K562 (cell line): ENCODE data around the gene ZBTB38. TPM values are rescaled to one million over a fixed set of nuclear protein-coding genes. Genes with fewer than 3 reads are reported as not detected.

Experiments
- ATAC-seq: fragments of 200-7000 bp; cut with Tn5 transposase; 3 replicates; pipeline ENCODE4 v1.9.1; 2020; ENCODE audit warnings: moderate library complexity
- BruUV-seq: library from RNA; stranded (reverse); fragments of 400-500 nt; replicated peaks from 2 replicates; lab custom pipeline; 2021; lab: Mats Ljungman, UMichigan
- CTCF ChIA-PET: fragments of 300-600 bp; formaldehyde crosslinking; extraction: SDS; loops from one replicate; lab custom pipeline; 2021; ENCODE audit warnings: low intra/inter-chr PET ratio; lab: Yijun Ruan, JAX
- POLR2A ChIA-PET: fragments of 300-600, 350-650 bp; sonication (Branson Sonifier 250); formaldehyde crosslinking; extraction: SDS; loops from one replicate; lab custom pipeline; 2021; ENCODE audit warnings: antibody characterized with exemption, inconsistent platforms; lab: Yijun Ruan, JAX
- DNase-seq, 4 experiments: peaks; one replicate each; pipeline versions ENCODE4 v3.0.0 to v3.0.0-alpha.2; 2011 to 2018; ENCODE audit warnings: low spot score in 3 of 4, mixed read lengths in 3 of 4; ENCODE audit errors: extremely low read depth in 1 of 4
- FAIRE-seq: peaks from 2 replicates; lab custom pipeline; 2011; peaks lifted over from hg19 to GRCh38; lab: Jason Lieb, UNC
- H2AFZ ChIP-seq: 2 replicates; pipeline ENCODE4 v1.6.0; 2011; ENCODE audit warnings: low read depth, low read length, control low read depth, inconsistent platforms
- H3K27ac ChIP-seq: fragments of 200-600 bp; 3 replicates; pipeline ENCODE4 v1.8.0; 2011; ENCODE audit warnings: low read depth, mild to moderate bottlenecking, control low read depth, inconsistent platforms, low read length, moderate library complexity, mixed read lengths; ENCODE audit errors: extremely low read depth
- H3K27me3 ChIP-seq, 2 experiments: fragments of 300-600 bp in 1 of 2; 2 replicates in 1 of 2; 3 replicates in 1 of 2; pipeline versions ENCODE4 v1.6.0 to v1.8.0; 2011; ENCODE audit warnings: inconsistent platforms in 2 of 2, low read length in 2 of 2, mild to moderate bottlenecking in 1 of 2, mixed read lengths in 1 of 2, moderate library complexity in 1 of 2; ENCODE audit not compliant: control insufficient read depth in 2 of 2, insufficient read depth in 2 of 2
- H3K36me3 ChIP-seq: fragments of 300-600 bp; 3 replicates; pipeline ENCODE4 v1.8.0; 2011; ENCODE audit warnings: mild to moderate bottlenecking, low read length, inconsistent platforms; ENCODE audit not compliant: control insufficient read depth, insufficient read depth
- H3K4me1 ChIP-seq, 2 experiments: fragments of 200-600 bp in 1 of 2; replicated peaks in 1 of 2; 2 replicates in 1 of 2; 3 replicates in 1 of 2; pipeline versions ENCODE4 v1.5.1 to v1.8.0; 2011; ENCODE audit warnings: inconsistent platforms in 2 of 2, low read length in 2 of 2, mild to moderate bottlenecking in 1 of 2, mixed read lengths in 1 of 2, moderate library complexity in 1 of 2; ENCODE audit not compliant: control insufficient read depth in 2 of 2, insufficient read depth in 2 of 2
- H3K4me2 ChIP-seq: 2 replicates; pipeline ENCODE4 v1.6.1; 2011; ENCODE audit warnings: low read length, control low read depth, inconsistent platforms, mixed read lengths; ENCODE audit not compliant: insufficient read depth
- H3K4me3 ChIP-seq: fragments of 200-600 bp; sonication (generic), shearing (Covaris generic); 2 replicates; pipeline ENCODE4 v1.5.1; 2016; ENCODE audit warnings: control low read depth, inconsistent platforms
- H3K79me2 ChIP-seq: fragments of 200-600 bp; 3 replicates; pipeline ENCODE4 v1.8.0; 2011; ENCODE audit warnings: low read length, inconsistent platforms; ENCODE audit not compliant: control insufficient read depth, insufficient read depth
- H3K9ac ChIP-seq, 2 experiments: 2 replicates each; pipeline versions ENCODE4 v1.6.0 to v1.6.1; 2011; ENCODE audit warnings: low read depth in 2 of 2, low read length in 2 of 2, control low read depth in 1 of 2, inconsistent platforms in 1 of 2, mild to moderate bottlenecking in 1 of 2, mixed read lengths in 1 of 2; ENCODE audit not compliant: insufficient read depth in 1 of 2
- H3K9me1 ChIP-seq: one replicate; pipeline ENCODE4 v1.6.0; 2011; ENCODE audit warnings: inconsistent platforms, mild to moderate bottlenecking, low read length, moderate library complexity; ENCODE audit not compliant: control insufficient read depth, insufficient read depth
- H3K9me3 ChIP-seq: replicated peaks from 2 replicates; pipeline ENCODE4 v1.5.1; 2011; ENCODE audit warnings: low read depth, low read length, inconsistent platforms; ENCODE audit not compliant: control insufficient read depth, insufficient read depth
- H4K20me1 ChIP-seq: replicated peaks from 2 replicates; pipeline ENCODE4 v1.6.1; 2011; ENCODE audit warnings: low read length, inconsistent platforms, mixed read lengths; ENCODE audit not compliant: control insufficient read depth, insufficient read depth
- DDX20 ChIP-seq: fragments of 450-650 bp; IDR thresholded peaks from 2 replicates; pipeline ENCODE4 v1.6.1; 2016; ENCODE audit warnings: missing genetic modification characterization, low read depth, mild to moderate bottlenecking, missing compliant biosample characterization, moderate library complexity
- JUNB ChIP-seq: fragments of 450-650 bp; formaldehyde crosslinking; conservative IDR thresholded peaks from 2 replicates; pipeline ENCODE4 v1.4.0; 2020; ENCODE audit warnings: mild to moderate bottlenecking
- LARP7 ChIP-seq: fragments of 450-650 bp; IDR thresholded peaks from 2 replicates; pipeline ENCODE4 v1.6.1; 2016
- LEF1 ChIP-seq: fragments of 450-650 bp; IDR thresholded peaks from 2 replicates; pipeline ENCODE4 v1.6.1; 2016; ENCODE audit warnings: mild to moderate bottlenecking
- RBM14 ChIP-seq: fragments of 200-400 bp; formaldehyde crosslinking; IDR thresholded peaks from 2 replicates; pipeline ENCODE4 v1.6.1; 2018; ENCODE audit warnings: low read depth, mild to moderate bottlenecking, low read length, moderate library complexity, borderline replicate concordance; ENCODE audit not compliant: insufficient read depth
- RNF2 ChIP-seq: sonication (generic); IDR thresholded peaks from 2 replicates; pipeline ENCODE4 v1.6.1; 2016
- SIX5 ChIP-seq, 2 experiments: IDR thresholded peaks; 2 replicates each; pipeline ENCODE4 v1.6.1; 2011; ENCODE audit warnings: low read length in 2 of 2, borderline replicate concordance in 1 of 2, low read depth in 1 of 2, mild to moderate bottlenecking in 1 of 2, moderate library complexity in 1 of 2; ENCODE audit not compliant: insufficient read depth in 1 of 2
- SMAD4 ChIP-seq: fragments of 250-450 bp; sonication (Bioruptor Pico); conservative IDR thresholded peaks from 2 replicates; pipeline ENCODE4 v1.8.0; 2021; ENCODE audit warnings: inconsistent platforms, mild to moderate bottlenecking, moderate library complexity
- SOX6 ChIP-seq: fragments of 450-650 bp; IDR thresholded peaks from 2 replicates; pipeline ENCODE4 v1.6.1; 2014; ENCODE audit warnings: mild to moderate bottlenecking
- SP2 ChIP-seq: IDR thresholded peaks from 2 replicates; pipeline ENCODE4 v1.6.1; 2011; ENCODE audit warnings: mild to moderate bottlenecking, low read depth, low read length, moderate library complexity; ENCODE audit not compliant: poor library complexity, severe bottlenecking; ENCODE audit errors: extremely low read depth
- ZNF140 ChIP-seq: fragments of 250-450 bp; sonication (Bioruptor Pico); IDR thresholded peaks from 2 replicates; pipeline ENCODE4 v1.8.0; 2021; ENCODE audit warnings: moderate library complexity, mild to moderate bottlenecking, inconsistent platforms
- ZNF174 ChIP-seq: fragments of 250-450 bp; sonication (Bioruptor Pico); IDR thresholded peaks from 2 replicates; pipeline ENCODE4 v1.4.0; 2020; ENCODE audit warnings: mild to moderate bottlenecking
- ZNF263 ChIP-seq: sonication (generic); formaldehyde crosslinking; IDR thresholded peaks from 2 replicates; pipeline ENCODE4 v1.8.0; 2022; ENCODE audit warnings: mild to moderate bottlenecking, missing genetic modification reagents, borderline replicate concordance
- ZNF586 ChIP-seq: fragments of 450-650 bp; formaldehyde crosslinking; conservative IDR thresholded peaks from 2 replicates; pipeline ENCODE4 v1.4.0; 2020; ENCODE audit warnings: mild to moderate bottlenecking, moderate library complexity
- ZNF717 ChIP-seq: fragments of 250-450 bp; sonication (Bioruptor Pico); IDR thresholded peaks from 2 replicates; pipeline ENCODE4 v1.5.0; 2021
- WGBS: fragments of 100-300 bp; shearing (Covaris generic); methylation state at CpG from one replicate; pipeline ENCODE4 v1.1.6; 2016; ENCODE audit warnings: low coverage, mixed read lengths; ENCODE audit not compliant: insufficient coverage; ENCODE audit errors: missing lambda C conversion rate; 5-methylcytosine and 5-hydroxymethylcytosine counted together
- in situ Hi-C: fragments of 300-500 bp; cut with MboI; formaldehyde crosslinking; loops from 4 replicates; pipeline ENCODE4 v1.15.0; 2018; ENCODE audit warnings: inconsistent platforms, mixed read lengths
- intact Hi-C: fragments of 100-400 bp; cut with micrococcal nuclease; formaldehyde crosslinking; loops from 2 replicates; pipeline ENCODE4 v1.14.2; 2022
- polyA plus RNA-seq, 8 experiments: library from polyadenylated mRNA; depleted of rRNA in 4 of 8; stranded (reverse) in 5 of 8; unstranded in 3 of 8; fragments of >200 nt; fragmentation: Nextera tagmentation in 2 of 8; fragmentation: Illumina TruSeq in 1 of 8; extraction: Ambion mirVana in 2 of 8; extraction: Trizol in 1 of 8; gene quantifications; 2 replicates each; pipeline versions ENCODE4 v1.2.1 to v1.2.3, GENCODE V29; 2011 to 2014; ENCODE audit warnings: inconsistent platforms in 1 of 8, missing spikeins in 1 of 8
- total RNA-seq, 7 experiments: library from RNA; depleted of rRNA in 6 of 7; stranded (reverse); fragments of >200 nt in 6 of 7; fragmentation: Illumina TruSeq in 2 of 7; extraction: Trizol in 2 of 7; gene quantifications; 2 replicates each; pipeline versions ENCODE4 v1.2.1 to v1.2.3, GENCODE V29; 2011 to 2021; ENCODE audit warnings: low replicate concordance in 1 of 7

The ZBTB38 gene
- total and polyA plus RNA-seq, 9 of the 15 experiments (the other 6 are each of a cell fraction or from before 2014, with no cell fraction given): 12.1 to 39.4 (median 22.9) TPM

GRCh38 chr3:141346007-141346406 is 22.3 kb upstream of the ZBTB38 start:
- CTCF ChIA-PET: no interaction called here
- intact Hi-C loops: no loop called here
- in situ Hi-C loops: no loop called here

GRCh38 chr3:141346418-141346817 is 21.9 kb upstream of the ZBTB38 start:
- intact Hi-C loops: no loop called here

More at GRCh38 chr3:141346007-141346406, 22.3 kb upstream of the ZBTB38 start:
- H3K27me3 ChIP-seq: no peaks in the 10 kb centered on the region
- peaks cover 4 to 36% of the 10 kb centered on the region in 2 experiments; a peak in 4 of 5 replicates for H3K4me1 ChIP-seq
- H3K79me2 ChIP-seq: no peaks in the 10 kb centered on the region
- DNase-seq (no peak), FAIRE-seq (no peak), ATAC-seq (no peak)
- BruUV-seq: no TSS peak
- no peak overlapping the region for H3K4me3 ChIP-seq
- 47% methylated on average over 4 of the region's 4 CpGs for WGBS
- no peaks in the 10 kb centered on the region for H3K9me1 ChIP-seq
- no peak overlapping the region for H3K9ac ChIP-seq
- H3K9me3 ChIP-seq: no peaks in the 10 kb centered on the region
- H2AFZ ChIP-seq: no peak overlapping the region; the same call in 1 of the 2 replicates
- H3K27ac ChIP-seq: no peak overlapping the region
- POLR2A ChIA-PET: interaction anchor here (0.9 to 1.7 kb wide), 3 partner anchors 13 to 34 kb away, joined by 4 to 5 read pairs (median 4); no protein-coding TSS in a partner anchor
- H3K4me2 ChIP-seq: no peak overlapping the region
- no peak for TF ChIP-seq ZNF717
- no peaks in the 10 kb centered on the region for H4K20me1 ChIP-seq
- no peaks in the 10 kb centered on the region for H3K36me3 ChIP-seq

More at GRCh38 chr3:141346418-141346817, 21.9 kb upstream of the ZBTB38 start:
- no peaks in the 10 kb centered on the region for H3K36me3 ChIP-seq
- no peak for ATAC-seq
- TF ChIP-seq JUNB (CRISPR knock-in tag): no peak
- TF ChIP-seq RBM14: no peak
- no peak for TF ChIP-seq LEF1
- no peak for TF ChIP-seq DDX20 (tag)
- no peak for TF ChIP-seq SOX6
- no peak for TF ChIP-seq SP2
- no peak for TF ChIP-seq ZNF586 (CRISPR knock-in tag)
- TF ChIP-seq LARP7: no peak
- TF ChIP-seq RNF2: no peak
- TF ChIP-seq SIX5 (IDR thresholded peaks at IDR 0.05; ENCODE audit: borderline replicate concordance in 1 of 2, insufficient read depth in 1 of 2, low read depth in 1 of 2, low read length in 2 of 2): no peak
- no peak for TF ChIP-seq ZNF140
- TF ChIP-seq SMAD4: no peak
- TF ChIP-seq ZNF263 (CRISPR knock-in tag): no peak
- TF ChIP-seq ZNF174 (CRISPR knock-in tag): no peak
- WGBS: 70% methylated on average over 5 of the region's 5 CpGs
- CTCF ChIA-PET: no interaction called here
- in situ Hi-C loops: no loop called here
- no peak for DNase-seq
- FAIRE-seq: no peak
- no peak overlapping the region for H3K4me3 ChIP-seq
- H3K4me2 ChIP-seq: no peak overlapping the region
- no peaks in the 10 kb centered on the region for H3K79me2 ChIP-seq
- H3K27me3 ChIP-seq: no peaks in the 10 kb centered on the region
- H4K20me1 ChIP-seq: no peaks in the 10 kb centered on the region
- H2AFZ ChIP-seq: peak overlapping the region; percentile 58
- POLR2A ChIA-PET: interaction anchor here (0.9 to 2.0 kb wide), 3 partner anchors 9 to 20 kb away, joined by 4 to 6 read pairs (median 4); no protein-coding TSS in a partner anchor
- H3K27ac ChIP-seq: no peak overlapping the region
- H3K4me1 ChIP-seq: peaks cover 4 to 36% of the 10 kb centered on the region in 2 experiments; a peak in 4 of 5 replicates
- no peak overlapping the region for H3K9ac ChIP-seq
- no peaks in the 10 kb centered on the region for H3K9me3 ChIP-seq
- H3K9me1 ChIP-seq: no peaks in the 10 kb centered on the region
- no TSS peak for BruUV-seq
